HG02885 (cell line): ENCODE data around the gene TRABD2B.

Experiments
- ATAC-seq: cut with Tn5 transposase; IDR thresholded peaks from one replicate; pipeline ENCODE4 v1.9.1; 2021; ENCODE audit warnings: mild to moderate bottlenecking; ENCODE audit not compliant: unreplicated experiment, poor library complexity

TRABD2B gene

GRCh38 chr1:47997289-47998200 is at the start of gene TRABD2B:
TSS of gene TRABD2B (minus strand) at chr1:47997385.
- ATAC-seq: peak; percentile 91

- ATAC-seq: no peak
Observed at GRCh38 chr1:48044311-48044710, 47.1 kb upstream of the TRABD2B start.

- ATAC-seq: no peak
Observed at GRCh38 chr1:48043622-48044021, 46.4 kb upstream of the TRABD2B start.

GRCh38 chr1:48040154-48040553 is 43.0 kb upstream of the TRABD2B start:
- no peak for ATAC-seq

- peak; percentile 62 for ATAC-seq
Observed at GRCh38 chr1:48039088-48040054, 42.2 kb upstream of the TRABD2B start.

- no peak for ATAC-seq
Observed at GRCh38 chr1:48038270-48038767, 41.1 kb upstream of the TRABD2B start.

- ATAC-seq: no peak
Observed at GRCh38 chr1:48036710-48037355, 39.6 kb upstream of the TRABD2B start.

- ATAC-seq: no peak
Observed at GRCh38 chr1:48035371-48036141, 38.4 kb upstream of the TRABD2B start.

GRCh38 chr1:48033495-48034045 is 36.4 kb upstream of the TRABD2B start:
- ATAC-seq: no peak

GRCh38 chr1:48031676-48032075 is 34.5 kb upstream of the TRABD2B start:
- no peak for ATAC-seq

- no peak for ATAC-seq
Observed at GRCh38 chr1:48030696-48031365, 33.6 kb upstream of the TRABD2B start.

- ATAC-seq: no peak
Observed at GRCh38 chr1:48030211-48030610, 33.0 kb upstream of the TRABD2B start.

- ATAC-seq: no peak
Observed at GRCh38 chr1:48028218-48029069, 31.3 kb upstream of the TRABD2B start.

- ATAC-seq: no peak
Observed at GRCh38 chr1:48027533-48027835, 30.3 kb upstream of the TRABD2B start.

- no peak for ATAC-seq
Observed at GRCh38 chr1:48026701-48027532, 29.7 kb upstream of the TRABD2B start.

GRCh38 chr1:48026275-48026674 is 29.1 kb upstream of the TRABD2B start:
- ATAC-seq: no peak

GRCh38 chr1:48025076-48025475 is 27.9 kb upstream of the TRABD2B start:
- ATAC-seq: no peak
